ENCODE measurements around the gene CAMK2B.

DNA sequence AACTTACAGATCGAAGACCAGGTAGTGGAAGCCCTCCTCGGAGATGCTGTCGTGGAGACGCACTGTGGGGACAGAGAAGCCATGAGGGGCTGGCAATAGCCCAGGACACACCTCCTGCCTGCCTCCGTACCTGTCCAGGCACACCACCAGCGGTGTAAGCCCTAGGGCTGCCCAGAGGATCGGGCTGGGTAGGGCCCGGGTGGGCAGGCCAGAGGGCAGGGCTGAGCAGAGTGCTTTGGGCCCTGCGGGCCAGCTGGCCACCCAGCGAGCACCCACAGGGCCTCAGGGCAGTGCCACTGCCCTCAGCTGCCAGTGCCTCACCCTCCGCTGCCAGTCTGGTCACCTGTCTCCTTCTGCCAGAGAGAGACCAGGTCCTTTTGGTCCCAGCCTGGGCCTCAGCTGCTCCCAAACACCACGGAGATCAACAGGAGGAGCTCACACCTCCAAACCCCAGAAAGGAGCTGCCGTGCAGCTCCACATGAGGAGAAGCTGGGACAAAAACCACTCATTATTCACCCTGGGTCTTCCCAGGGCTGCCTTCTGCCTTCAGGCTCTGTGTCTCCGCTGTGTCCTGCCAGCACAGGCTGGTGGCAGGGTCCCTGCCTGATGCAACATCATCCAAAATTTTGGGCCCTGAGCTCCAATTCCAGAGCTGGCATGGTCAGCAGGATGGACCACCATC, 66.4 kb downstream of the CAMK2B start:
- TF ChIP-seq EZH2 (optimal IDR thresholded peaks at IDR 0.05; ENCODE audit: low read depth, low read length): no peak
- TF ChIP-seq CTCF (IDR thresholded peaks at IDR 0.05; ENCODE audit: low read length): no peak

Data from MM.1S (cell line).